ENCODE measurements around the gene NACC1. TPM values are rescaled to one million over a fixed set of nuclear protein-coding genes. Genes with fewer than 3 reads are reported as not detected.
A peak's percentile ranks its signal among the peaks of the same experiment; 100 is the strongest.

NACC1 gene
- total RNA-seq, 2 donors from 2014 or later, result 129 to 138 TPM

GRCh38 chr19:13100031-13100588, 18.0 kb upstream of the NACC1 start:
- peak overlapping the region; percentile 75 for H3K4me3 Mint-ChIP-seq
- H3K36me3 Mint-ChIP-seq, result peaks cover 6% of the 10 kb centered on the region
- DNase-seq (ENCODE audit: low spot score) (peak; percentile 82), ATAC-seq (peak; percentile 87 to 90)
- H3K27me3 Mint-ChIP-seq, result peaks cover 9 to 13% of the 10 kb centered on the region in 2 donors
- peaks cover 35 to 38% of the 10 kb centered on the region in 2 donors for H3K4me1 Mint-ChIP-seq (ENCODE audit: low read depth in 2 of 2)
- H3K27ac Mint-ChIP-seq, result peak overlapping the region; percentile 83 to 86
- peaks cover 5% of the 10 kb centered on the region for H3K9me3 Mint-ChIP-seq

- no peak for ATAC-seq
- Mint-ChIP-seq H3K36me3 (peaks cover 6% of the 10 kb centered on the region), H3K27me3 (peaks cover 5 to 9% of the 10 kb centered on the region in 2 donors), H3K4me1 (ENCODE audit: low read depth in 2 of 2) (peaks cover 32 to 35% of the 10 kb centered on the region in 2 donors), H3K27ac (peak overlapping the region in 1 of 2 donors; percentile 26), H3K9me3 (peaks cover 5% of the 10 kb centered on the region), H3K4me3 (peak overlapping the region; percentile 38)
- DNase-seq (ENCODE audit: low spot score), result no peak
Measured at GRCh38 chr19:13100841-13101589, 17.0 kb upstream of the NACC1 start.

GRCh38 chr19:13101590-13102415, 16.3 kb upstream of the NACC1 start:
- Mint-ChIP-seq H3K4me1 (ENCODE audit: low read depth in 2 of 2) (peaks cover 28 to 32% of the 10 kb centered on the region in 2 donors), H3K27ac (peak overlapping the region in 1 of 2 donors; percentile 26)
- DNase-seq (ENCODE audit: low spot score), result no peak

GRCh38 chr19:13102416-13102665, 15.7 kb upstream of the NACC1 start:
- ATAC-seq (no peak), DNase-seq (ENCODE audit: low spot score) (no peak)
- peak overlapping the region; percentile 36 for H3K4me3 Mint-ChIP-seq
- peaks cover 6% of the 10 kb centered on the region for H3K36me3 Mint-ChIP-seq
- peaks cover 28 to 32% of the 10 kb centered on the region in 2 donors for H3K4me1 Mint-ChIP-seq (ENCODE audit: low read depth in 2 of 2)
- peaks cover 2 to 4% of the 10 kb centered on the region in 2 donors for H3K27me3 Mint-ChIP-seq
- peaks cover 5% of the 10 kb centered on the region for H3K9me3 Mint-ChIP-seq
- no peak overlapping the region for H3K27ac Mint-ChIP-seq

More at GRCh38 chr19:13101590-13102415, 16.3 kb upstream of the NACC1 start:
- Mint-ChIP-seq H3K9me3 (peaks cover 5% of the 10 kb centered on the region), H3K36me3 (peaks cover 6% of the 10 kb centered on the region), H3K27me3 (peaks cover 2 to 4% of the 10 kb centered on the region in 2 donors), H3K4me3 (peak overlapping the region; percentile 38)
- no peak for ATAC-seq

GRCh38 chr19:13102666-13103580, 15.1 kb upstream of the NACC1 start, which contains the start of gene LYL1:
TSS of gene LYL1 (minus strand) at chr19:13102858. CDS start at chr19:13101171, 1,687 bp downstream.
- peaks cover 28 to 31% of the 10 kb centered on the region in 2 donors for H3K4me1 Mint-ChIP-seq (ENCODE audit: low read depth in 2 of 2)
- peak in 1 of 2 donors; percentile 49 for ATAC-seq

GRCh38 chr19:13103581-13104359, 14.3 kb upstream of the NACC1 start:
- Mint-ChIP-seq H3K27me3 (peaks cover 2% of the 10 kb centered on the region in 2 donors), H3K27ac (peak overlapping the region in 1 of 2 donors; percentile 69), H3K9me3 (peaks cover 5% of the 10 kb centered on the region), H3K36me3 (peaks cover 6% of the 10 kb centered on the region), H3K4me3 (peak overlapping the region; percentile 81), H3K4me1 (ENCODE audit: low read depth in 2 of 2) (peaks cover 23 to 25% of the 10 kb centered on the region in 2 donors)
- ATAC-seq, result no peak
- no peak for DNase-seq (ENCODE audit: low spot score)

More at GRCh38 chr19:13102666-13103580, 15.1 kb upstream of the NACC1 start, which contains the start of gene LYL1:
- Mint-ChIP-seq H3K27ac (peak within 1 kb of the TSS in 1 of 2 donors; percentile 26), H3K4me3 (peak within 1 kb of the TSS; percentile 50), H3K27me3 (peaks cover 2 to 4% of the 10 kb centered on the region in 2 donors), H3K36me3 (peaks cover 6% of the 10 kb centered on the region), H3K9me3 (peaks cover 5% of the 10 kb centered on the region)
- DNase-seq (ENCODE audit: low spot score), result no peak

- ATAC-seq, result peak; percentile 42 to 73
- peaks cover 5% of the 10 kb centered on the region for H3K9me3 Mint-ChIP-seq
- peaks cover 18 to 22% of the 10 kb centered on the region in 2 donors for H3K4me1 Mint-ChIP-seq (ENCODE audit: low read depth in 2 of 2)
Measured at GRCh38 chr19:13104360-13104847, 13.7 kb upstream of the NACC1 start.

GRCh38 chr19:13104848-13105711, 13.0 kb upstream of the NACC1 start:
- H3K4me3 Mint-ChIP-seq, result peak overlapping the region; percentile 81
- peaks cover 13 to 17% of the 10 kb centered on the region in 2 donors for H3K4me1 Mint-ChIP-seq (ENCODE audit: low read depth in 2 of 2)
- peak overlapping the region; percentile 69 to 89 for H3K27ac Mint-ChIP-seq
- DNase-seq (ENCODE audit: low spot score) (no peak), ATAC-seq (peak; percentile 53 to 58)
- H3K9me3 Mint-ChIP-seq, result peaks cover 2% of the 10 kb centered on the region
- no peaks in the 10 kb centered on the region for H3K27me3 Mint-ChIP-seq
- peaks cover 2% of the 10 kb centered on the region for H3K36me3 Mint-ChIP-seq

More at GRCh38 chr19:13104360-13104847, 13.7 kb upstream of the NACC1 start:
- peak overlapping the region; percentile 69 to 89 for H3K27ac Mint-ChIP-seq
- no peaks in the 10 kb centered on the region for H3K27me3 Mint-ChIP-seq
- DNase-seq (ENCODE audit: low spot score), result peak; percentile 81
- H3K4me3 Mint-ChIP-seq, result peak overlapping the region; percentile 81
- H3K36me3 Mint-ChIP-seq, result peaks cover 6% of the 10 kb centered on the region

- no peaks in the 10 kb centered on the region for H3K9me3 Mint-ChIP-seq
- H3K4me1 Mint-ChIP-seq (ENCODE audit: low read depth in 2 of 2), result peaks cover 3 to 4% of the 10 kb centered on the region in 2 donors
- DNase-seq (ENCODE audit: low spot score) (no peak), ATAC-seq (no peak)
- H3K36me3 Mint-ChIP-seq, result no peaks in the 10 kb centered on the region
- H3K27ac Mint-ChIP-seq, result no peak overlapping the region
- no peaks in the 10 kb centered on the region for H3K27me3 Mint-ChIP-seq
- no peak overlapping the region for H3K4me3 Mint-ChIP-seq
Measured at GRCh38 chr19:13109361-13110098, 8.5 kb upstream of the NACC1 start.

GRCh38 chr19:13110099-13110610, 7.9 kb upstream of the NACC1 start:
- H3K9me3 Mint-ChIP-seq, result no peaks in the 10 kb centered on the region
- no peaks in the 10 kb centered on the region for H3K27me3 Mint-ChIP-seq

GRCh38 chr19:13112555-13112954, 5.5 kb upstream of the NACC1 start:
- Mint-ChIP-seq H3K4me1 (ENCODE audit: low read depth in 2 of 2) (peaks cover 14 to 16% of the 10 kb centered on the region in 2 donors), H3K27me3 (no peaks in the 10 kb centered on the region), H3K4me3 (no peak overlapping the region), H3K9me3 (no peaks in the 10 kb centered on the region), H3K36me3 (no peaks in the 10 kb centered on the region), H3K27ac (no peak overlapping the region)
- ATAC-seq, result no peak
- no peak for DNase-seq (ENCODE audit: low spot score)

More at GRCh38 chr19:13110099-13110610, 7.9 kb upstream of the NACC1 start:
- Mint-ChIP-seq H3K4me1 (ENCODE audit: low read depth in 2 of 2) (no peaks in the 10 kb centered on the region), H3K4me3 (no peak overlapping the region), H3K27ac (no peak overlapping the region), H3K36me3 (no peaks in the 10 kb centered on the region)
- ATAC-seq (no peak), DNase-seq (ENCODE audit: low spot score) (peak; percentile 59)

Data from natural killer cell treated with Interleukin-12 subunit alpha and Interleukin-12 subunit beta and Interleukin-15 and Interleukin-18, amount 100 ng/mL, for 72 hours (primary cell).